ENCODE results near the gene MYL7.

Gene MYL7

DNA sequence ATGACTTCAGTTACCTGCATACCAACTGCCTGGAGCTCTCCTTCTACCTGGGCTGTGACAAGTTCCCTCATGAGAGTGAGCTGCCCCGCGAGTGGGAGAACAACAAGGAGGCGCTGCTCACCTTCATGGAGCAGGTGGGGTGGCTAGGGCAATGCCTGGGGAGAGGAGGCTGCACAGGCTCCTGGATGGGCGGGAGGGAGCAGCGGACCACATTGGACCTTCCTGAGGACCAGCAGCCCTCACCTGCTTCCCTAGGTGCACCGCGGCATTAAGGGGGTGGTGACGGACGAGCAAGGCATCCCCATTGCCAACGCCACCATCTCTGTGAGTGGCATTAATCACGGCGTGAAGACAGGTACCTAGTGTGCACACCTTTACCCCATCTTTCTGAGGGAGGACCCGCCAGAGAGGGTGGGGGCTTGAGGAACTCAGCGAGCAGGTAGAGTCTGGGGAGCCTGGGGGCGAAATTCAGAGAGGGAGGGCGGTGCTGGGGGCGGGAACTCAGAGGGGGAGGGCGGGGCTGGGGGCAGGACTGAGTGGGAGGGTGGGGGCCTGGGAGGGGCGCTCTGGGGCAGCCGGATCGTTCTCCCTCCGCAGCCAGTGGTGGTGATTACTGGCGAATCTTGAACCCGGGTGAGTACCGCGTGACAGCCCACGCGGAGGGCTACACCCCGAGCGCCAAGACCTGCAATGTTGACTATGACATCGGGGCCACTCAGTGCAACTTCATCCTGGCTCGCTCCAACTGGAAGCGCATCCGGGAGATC lies 28.0 kb downstream of the MYL7 start:
- no peak for DNase-seq (ENCODE audit: low spot score)
- peak; percentile 91 for FAIRE-seq

DNA sequence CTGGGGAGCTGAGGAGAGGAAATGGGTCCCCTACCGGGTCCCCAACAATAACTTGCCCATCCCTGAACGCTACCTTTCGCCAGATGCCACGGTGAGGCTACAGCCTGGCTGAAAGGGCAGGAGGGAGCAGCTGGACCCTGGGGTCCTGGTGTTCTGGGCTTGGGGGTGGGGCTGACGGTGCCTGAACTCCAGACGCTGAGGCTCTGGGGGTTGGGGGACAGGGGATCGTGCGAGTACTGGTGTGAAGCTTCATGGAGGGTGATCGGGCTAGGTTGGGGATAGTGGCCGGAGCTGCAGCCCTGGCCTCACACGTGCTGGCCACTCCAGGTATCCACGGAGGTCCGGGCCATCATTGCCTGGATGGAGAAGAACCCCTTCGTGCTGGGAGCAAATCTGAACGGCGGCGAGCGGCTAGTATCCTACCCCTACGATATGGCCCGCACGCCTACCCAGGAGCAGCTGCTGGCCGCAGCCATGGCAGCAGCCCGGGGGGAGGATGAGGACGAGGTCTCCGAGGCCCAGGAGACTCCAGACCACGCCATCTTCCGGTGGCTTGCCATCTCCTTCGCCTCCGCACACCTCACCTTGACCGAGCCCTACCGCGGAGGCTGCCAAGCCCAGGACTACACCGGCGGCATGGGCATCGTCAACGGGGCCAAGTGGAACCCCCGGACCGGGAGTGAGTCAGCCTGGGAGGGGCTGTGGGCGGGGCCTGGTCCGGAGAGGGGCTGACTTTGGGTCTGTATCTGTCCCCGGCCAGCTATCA lies 28.7 kb downstream of the MYL7 start:
- DNase-seq (ENCODE audit: low spot score): no peak

DNA sequence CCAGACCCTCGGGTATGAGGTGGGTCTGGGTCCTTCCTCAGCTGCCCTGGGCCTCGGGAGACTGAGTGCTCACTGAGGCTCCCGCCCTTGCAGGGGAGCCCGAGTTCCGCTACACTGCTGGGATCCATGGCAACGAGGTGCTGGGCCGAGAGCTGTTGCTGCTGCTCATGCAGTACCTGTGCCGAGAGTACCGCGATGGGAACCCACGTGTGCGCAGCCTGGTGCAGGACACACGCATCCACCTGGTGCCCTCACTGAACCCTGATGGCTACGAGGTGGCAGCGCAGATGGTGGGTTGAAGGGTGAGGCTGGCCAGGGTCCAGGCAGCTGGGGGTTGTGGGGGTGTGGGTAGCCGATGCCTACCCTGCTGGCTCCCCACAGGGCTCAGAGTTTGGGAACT lies 29.4 kb downstream of the MYL7 start:
- DNase-seq (ENCODE audit: low spot score) (no peak), FAIRE-seq (peak; percentile 74)

More for the DNA sequence above, 28.7 kb downstream of the MYL7 start:
- peak; percentile 44 for FAIRE-seq

DNA sequence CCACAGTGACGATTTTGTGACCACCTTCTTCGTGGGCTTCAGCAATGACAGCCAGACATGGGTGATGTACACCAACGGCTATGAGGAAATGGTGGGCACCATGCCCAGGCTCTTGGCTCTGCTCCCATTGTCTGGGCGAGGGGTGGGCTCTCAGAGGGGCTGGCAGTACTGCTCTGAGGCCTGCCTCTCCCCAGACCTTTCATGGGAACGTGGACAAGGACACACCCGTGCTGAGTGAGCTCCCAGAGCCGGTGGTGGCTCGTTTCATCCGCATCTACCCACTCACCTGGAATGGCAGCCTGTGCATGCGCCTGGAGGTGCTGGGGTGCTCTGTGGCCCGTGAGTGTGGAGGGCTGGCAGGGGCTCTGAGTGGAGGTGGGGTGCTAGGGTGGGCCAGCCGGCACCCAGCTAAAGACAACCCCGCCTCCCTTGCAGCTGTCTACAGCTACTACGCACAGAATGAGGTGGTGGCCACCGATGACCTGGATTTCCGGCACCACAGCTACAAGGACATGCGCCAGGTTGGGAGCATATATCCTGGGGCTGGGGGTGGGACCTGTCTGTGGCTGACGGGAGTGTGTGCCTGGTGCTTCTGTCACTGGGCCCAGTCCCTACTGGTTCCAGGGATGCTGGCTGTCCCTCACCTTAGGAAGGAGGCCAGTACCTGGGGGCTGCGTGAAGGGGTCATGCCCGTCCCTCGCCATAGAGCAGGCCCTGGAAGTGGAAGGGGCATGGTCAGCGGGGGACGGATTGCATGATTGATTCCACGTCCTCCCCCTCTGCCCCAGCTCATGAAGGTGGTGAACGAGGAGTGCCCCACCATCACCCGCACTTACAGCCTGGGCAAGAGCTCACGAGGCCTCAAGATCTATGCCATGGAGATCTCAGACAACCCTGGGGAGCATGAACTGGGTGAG lies 30.2 kb downstream of the MYL7 start:
- no peak for DNase-seq (ENCODE audit: low spot score)
- FAIRE-seq: peak; percentile 9

DNA sequence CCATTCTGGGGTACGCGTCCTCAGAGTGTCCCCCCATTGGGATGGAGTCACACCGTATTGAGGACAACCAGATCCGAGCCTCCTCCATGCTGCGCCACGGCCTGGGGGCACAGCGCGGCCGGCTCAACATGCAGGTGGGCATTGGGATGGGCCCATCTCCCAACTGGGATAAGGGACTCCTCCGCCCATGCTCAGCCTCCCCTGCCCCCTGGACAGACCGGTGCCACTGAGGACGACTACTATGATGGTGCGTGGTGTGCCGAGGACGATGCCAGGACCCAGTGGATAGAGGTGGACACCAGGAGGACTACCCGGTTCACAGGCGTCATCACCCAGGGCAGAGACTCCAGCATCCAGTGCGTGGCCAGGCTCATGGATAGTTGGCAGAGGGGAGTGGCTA lies 31.1 kb downstream of the MYL7 start:
- FAIRE-seq: peak; percentile 79
- no peak for DNase-seq (ENCODE audit: low spot score)

DNA sequence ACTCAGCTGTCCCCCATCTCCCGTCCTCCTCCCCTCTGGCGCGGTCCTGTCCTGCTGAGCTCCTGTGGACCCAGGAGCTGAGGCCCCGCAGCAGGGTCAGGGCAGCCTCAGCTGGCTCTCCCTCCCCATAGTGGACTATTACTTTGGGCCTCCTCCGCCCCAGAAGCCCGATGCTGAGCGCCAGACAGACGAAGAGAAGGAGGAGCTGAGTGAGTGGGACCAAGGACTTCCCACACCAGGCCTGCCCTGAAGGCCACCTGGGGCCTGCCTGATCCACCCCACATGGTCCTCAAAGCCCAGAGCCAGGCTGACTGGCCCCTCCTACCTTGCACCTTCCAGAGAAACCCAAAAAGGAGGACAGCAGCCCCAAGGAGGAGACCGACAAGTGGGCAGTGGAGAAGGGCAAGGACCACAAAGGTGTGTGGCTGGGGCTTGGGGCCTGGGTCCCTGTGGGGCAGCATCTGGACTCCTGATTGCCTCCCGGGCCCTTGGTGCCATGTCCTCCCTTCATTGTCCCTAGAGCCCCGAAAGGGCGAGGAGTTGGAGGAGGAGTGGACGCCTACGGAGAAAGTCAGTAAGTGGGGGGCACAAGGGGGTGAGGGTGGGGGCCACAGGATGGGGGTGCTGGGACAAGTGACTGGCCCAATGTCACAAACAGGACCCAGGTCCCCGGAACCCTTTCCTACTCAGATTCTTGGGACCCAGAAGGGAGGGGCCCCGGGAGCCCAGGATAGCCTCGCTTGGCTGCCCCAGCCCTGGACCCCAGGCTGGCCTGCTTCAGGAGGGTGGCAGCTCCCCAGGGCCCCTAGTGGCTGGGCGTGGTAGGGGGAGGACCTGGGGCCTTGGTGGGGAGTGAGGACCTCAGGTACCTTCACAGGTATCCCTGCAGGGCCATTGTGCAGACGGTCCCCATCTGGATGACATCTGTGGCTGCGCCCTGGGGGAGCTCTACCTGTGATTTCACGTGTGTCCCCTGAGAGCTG lies 32.1 kb downstream of the MYL7 start:
- FAIRE-seq (no peak), DNase-seq (ENCODE audit: low spot score) (no peak)

DNA sequence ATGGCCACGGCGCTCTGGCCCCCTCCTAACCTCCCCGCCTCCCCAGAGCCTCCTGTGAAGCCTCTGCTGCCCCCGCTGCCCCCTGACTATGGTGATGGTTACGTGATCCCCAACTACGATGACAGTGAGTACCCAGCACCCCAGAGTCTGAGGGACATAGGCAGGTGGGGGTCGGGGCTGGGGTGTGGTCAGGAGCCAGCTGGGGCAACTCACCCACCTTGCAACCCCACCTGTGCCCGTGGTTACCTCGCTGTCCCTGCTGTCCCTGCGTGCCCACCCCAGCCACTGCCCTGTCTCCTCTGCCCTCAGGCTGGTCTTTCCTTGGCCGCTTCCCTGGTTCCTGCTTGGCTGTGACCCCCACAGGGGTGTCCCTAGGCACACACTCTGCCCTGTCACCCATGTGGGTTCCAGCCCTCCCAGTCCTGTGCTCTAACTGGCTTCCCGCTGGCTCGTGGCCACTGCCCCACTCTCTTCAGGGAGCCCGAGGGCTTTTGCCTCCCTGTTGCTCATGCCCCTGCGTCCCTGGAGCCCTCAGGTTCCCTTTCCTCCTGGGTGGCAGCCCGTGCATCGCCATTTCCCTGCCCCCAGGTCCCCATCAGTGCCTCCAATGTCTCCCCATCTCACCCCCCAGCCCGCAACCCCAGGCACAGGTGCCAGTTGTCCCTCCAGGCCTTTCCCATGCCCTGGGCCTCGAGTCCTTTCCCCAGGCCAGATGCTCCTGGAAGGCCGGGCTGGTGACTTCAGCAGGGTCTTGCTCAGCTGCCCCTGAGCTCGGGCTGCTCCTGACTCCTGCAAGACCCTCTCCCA lies 33.0 kb downstream of the MYL7 start:
- peak; percentile 9 for FAIRE-seq
- DNase-seq (ENCODE audit: low spot score): no peak

DNA sequence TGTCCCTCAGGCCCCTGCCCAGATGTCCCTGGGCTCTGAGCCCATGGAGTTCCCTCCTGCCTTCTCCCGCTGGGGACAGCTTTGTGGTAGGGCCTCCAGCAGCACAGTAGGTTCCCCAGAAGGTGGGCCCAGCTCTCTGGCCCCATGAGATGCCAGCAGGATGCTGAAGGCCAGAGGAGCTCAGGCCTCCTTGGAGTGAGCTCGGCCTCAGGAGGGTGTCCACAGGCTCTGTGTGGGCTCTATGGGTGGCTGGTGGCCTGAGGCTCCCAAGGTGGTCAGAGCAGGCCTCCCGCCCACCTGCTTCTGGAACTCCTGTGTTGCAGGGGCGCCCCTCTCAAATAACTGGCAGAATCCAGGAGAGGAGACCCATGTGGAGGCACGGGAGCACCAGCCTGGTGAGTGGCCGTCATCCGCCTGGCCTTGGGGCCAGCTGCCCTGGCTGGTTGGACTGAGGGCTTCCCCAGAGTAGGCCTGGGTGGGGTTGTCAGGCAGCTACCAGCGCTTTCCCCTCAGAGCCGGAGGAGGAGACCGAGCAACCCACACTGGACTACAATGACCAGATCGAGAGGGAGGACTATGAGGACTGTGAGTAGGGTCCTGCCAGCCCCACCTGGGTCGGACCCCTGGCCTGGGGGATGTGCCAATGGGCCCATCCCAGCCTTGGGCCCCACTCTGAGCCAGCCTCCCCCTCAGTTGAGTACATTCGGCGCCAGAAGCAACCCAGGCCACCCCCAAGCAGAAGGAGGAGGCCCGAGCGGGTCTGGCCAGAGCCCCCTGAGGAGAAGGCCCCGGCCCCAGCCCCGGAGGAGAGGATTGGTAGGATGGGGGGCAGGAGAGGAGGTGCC lies 33.8 kb downstream of the MYL7 start:
- DNase-seq (ENCODE audit: low spot score): no peak
- no peak for FAIRE-seq

DNA sequence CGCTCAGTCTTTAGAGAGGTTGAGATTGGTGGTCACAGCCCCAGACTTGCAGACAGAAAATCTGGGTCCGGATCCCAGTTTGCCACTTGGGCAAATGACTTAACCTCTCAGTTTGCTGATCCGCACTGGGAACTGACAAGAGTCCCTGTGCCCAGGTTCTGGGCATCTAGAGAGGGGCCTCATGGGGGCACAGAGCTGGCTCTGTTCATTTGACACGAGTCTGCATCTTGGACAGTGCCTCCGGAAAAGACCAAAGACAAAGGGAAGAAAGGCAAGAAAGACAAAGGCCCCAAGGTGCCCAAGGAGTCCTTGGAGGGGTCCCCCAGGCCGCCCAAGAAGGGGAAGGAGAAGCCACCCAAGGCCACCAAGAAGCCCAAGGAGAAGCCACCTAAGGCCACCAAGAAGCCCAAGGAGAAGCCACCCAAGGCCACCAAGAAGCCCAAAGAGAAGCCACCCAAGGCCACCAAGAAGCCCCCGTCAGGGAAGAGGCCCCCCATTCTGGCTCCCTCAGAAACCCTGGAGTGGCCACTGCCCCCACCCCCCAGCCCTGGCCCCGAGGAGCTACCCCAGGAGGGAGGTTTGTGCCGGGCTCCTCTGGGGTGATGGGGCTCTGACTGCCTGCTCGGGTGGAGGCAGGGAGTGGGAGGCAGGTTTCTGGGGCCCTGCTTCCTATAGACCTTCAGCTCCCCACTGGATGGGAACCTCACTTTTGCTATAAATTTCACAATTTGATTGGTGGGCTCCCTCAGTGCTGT lies 34.6 kb downstream of the MYL7 start:
- no peak for FAIRE-seq
- no peak for DNase-seq (ENCODE audit: low spot score)

DNA sequence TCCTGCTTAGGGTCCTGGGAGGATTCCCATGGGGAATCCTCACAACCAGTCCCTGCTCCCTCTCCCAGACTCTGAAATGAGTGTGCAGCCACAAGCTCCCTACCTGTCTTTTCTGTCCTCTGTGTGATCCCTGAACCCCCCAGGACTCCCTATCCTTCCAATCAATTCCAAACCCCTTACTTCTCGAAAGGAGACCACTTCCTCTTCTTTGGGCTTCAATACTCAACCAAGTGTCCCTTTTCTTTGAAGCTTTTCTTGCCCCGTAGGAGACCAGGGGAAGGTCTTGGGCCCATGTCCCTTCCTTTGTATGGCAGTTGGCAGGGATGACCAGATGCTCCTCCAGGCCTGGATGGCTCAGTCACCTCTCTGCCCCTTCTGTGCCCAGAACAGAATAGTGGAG lies 35.3 kb downstream of the MYL7 start:
- DNase-seq (ENCODE audit: low spot score): no peak
- no peak for FAIRE-seq

DNA sequence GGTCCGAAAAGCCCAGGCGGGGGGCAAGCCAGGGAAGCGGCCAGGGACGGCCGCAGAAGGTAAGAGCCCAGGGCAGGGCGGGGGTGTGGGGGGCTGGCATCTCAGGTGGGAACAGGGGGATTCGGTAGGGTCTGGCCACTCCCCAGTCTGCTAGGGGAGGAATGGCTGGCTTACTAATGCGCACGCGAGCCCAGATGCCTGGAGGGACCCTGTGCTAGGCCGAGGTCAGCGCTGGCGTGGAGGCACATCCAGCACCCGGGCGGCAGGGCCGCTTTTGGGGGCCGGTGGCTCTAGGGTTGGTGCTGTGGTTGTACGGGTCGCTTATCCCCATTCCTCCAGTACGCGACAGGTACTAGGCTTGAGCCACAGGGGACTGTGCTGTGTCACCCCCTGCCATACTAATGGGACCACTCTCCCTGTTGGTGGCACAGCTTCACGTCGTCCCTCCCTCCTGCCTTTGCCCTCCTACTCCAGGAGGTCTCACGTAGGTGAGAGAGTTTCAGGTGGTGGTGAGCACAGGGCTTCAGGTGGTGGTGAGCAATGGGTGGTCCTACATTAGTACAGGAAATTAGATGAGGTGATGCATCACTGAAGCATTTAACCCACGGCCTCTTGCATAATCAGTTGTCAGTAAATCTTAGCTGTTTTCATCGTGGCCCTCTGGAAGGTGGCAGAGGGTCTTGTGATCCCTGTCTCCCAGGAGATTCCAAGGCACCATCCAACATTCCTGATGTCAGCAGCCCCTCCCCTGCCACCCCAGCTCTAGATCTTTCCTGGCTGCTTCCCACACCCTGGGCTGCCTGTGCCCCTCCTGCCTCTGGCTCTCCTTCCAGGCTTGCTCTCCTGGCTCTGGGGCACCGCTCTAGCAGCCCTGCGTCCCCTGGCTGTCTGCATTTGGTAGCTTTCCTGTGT lies 36.0 kb downstream of the MYL7 start:
- FAIRE-seq: peak; percentile 90
- DNase-seq (ENCODE audit: low spot score): peak; percentile 54

DNA sequence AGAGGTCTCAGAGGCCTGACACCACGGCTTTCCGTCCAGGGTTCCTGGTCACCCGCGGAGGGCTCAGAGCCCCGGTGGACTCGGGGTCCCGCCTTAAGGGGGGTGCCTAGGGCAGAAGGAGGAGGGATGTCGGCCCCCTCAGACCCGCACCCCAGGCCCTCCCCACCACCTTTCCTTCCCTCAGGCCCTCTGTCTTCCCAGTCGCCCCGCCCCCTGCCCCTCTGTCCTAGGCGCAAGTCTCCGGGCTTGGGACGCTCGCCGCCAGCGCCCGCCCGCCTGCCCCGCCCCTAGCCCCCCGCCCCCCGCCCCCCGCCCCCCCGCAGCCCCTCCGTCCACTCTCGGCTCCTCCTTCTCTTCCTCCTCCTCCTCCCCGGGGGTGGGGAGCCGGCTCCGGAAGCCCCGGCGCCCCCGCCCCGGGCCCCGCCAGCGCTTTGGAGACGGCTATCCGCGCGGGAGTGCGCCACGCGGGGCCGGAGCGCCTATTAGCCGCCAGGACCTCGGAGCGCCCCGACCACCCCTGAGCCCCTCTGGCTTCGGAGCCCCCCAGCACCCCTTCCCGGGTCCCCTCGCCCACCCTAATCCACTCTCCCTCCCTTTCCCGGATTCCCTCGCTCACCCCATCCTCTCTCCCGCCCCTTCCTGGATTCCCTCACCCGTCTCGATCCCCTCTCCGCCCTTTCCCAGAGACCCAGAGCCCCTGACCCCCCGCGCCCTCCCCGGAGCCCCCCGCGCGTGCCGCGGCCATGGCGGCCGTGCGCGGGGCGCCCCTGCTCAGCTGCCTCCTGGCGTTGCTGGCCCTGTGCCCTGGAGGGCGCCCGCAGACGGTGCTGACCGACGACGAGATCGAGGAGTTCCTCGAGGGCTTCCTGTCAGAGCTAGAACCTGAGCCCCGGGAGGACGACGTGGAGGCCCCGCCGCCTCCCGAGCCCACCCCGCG lies 36.9 kb downstream of the MYL7 start, which contains the start of gene AEBP1:
TSS of gene AEBP1 (plus strand) at position 423 of the 937 bp plus-strand sequence. CDS start at position 744, 321 bp downstream.
- peak; percentile 72 for DNase-seq (ENCODE audit: low spot score)

DNA sequence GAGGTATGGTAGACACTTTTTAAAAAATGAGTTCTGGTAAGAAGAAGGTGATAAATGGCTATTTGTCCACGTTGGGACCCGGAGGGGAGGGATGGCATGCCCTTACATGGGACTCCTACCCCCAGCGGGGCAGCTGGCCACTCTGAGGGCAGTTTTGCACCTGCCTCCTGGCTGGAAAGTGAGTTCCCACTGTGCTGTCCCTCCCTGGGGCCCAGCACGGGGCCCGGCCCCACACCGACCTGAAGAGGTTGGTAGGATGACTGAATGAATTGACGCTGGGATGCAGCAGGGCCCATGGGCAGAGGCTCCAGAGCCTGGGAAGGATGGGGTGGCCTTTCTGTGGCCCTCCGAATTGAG lies 37.6 kb downstream of the MYL7 start:
- DNase-seq (ENCODE audit: low spot score) (no peak), FAIRE-seq (no peak)

More for the DNA sequence above, 36.9 kb downstream of the MYL7 start, which contains the start of gene AEBP1:
- no peak for FAIRE-seq

DNA sequence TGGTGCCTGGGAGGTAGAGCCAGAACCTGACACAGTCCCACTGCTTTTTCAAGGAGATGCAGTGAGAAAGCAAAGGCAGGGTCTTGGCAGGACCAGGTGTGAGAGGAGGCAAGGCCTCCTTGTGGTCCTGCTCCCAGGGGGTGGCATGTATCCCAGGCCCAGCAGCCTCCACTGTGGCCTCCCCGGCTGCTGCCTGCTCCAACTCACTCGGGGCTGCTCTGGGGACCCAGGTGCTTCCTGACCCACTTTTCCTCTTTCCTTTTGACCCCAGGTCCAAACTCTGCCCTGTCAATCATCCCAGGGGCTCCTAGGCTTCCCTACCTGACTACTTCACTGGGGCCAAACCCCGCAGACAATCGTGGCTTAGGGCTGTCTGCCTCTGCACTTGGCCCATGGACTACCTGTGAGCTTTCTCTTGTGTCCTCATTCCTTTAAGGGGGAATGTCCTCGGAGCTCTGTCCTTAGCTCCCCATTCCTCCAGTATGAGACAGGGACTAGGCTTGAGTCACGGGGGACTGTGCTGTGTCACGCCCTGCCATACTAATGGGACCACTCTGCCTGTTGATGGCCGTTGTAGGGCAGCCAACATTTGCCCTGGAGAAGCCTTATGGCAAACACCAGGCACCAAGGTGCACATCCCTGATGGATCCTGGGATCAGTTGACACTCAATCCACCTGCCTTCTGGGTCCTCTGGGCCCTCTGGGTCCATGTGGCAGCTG lies 38.1 kb downstream of the MYL7 start:
- no peak for DNase-seq (ENCODE audit: low spot score)
- FAIRE-seq: no peak

Measured in urothelium cell line (cell line).